Subcutaneous abdominal adipose tissue (tissue), 5 donors: ENCODE results near the gene XG.
A peak's percentile ranks its signal among the peaks of the same experiment; 100 is the strongest.

Experiments used
- H3K27ac ChIP-seq: one replicate; pipeline ENCODE4 v1.7.0; 2013; ENCODE audit warnings: low read depth, mild to moderate bottlenecking, inconsistent platforms, low read length, moderate library complexity
- H3K27me3 ChIP-seq, 5 donors: one replicate each; pipeline ENCODE4 v1.7.0; 2013; ENCODE audit warnings: low read length in 5 of 5, inconsistent platforms in 1 of 5; ENCODE audit not compliant: control insufficient read depth in 5 of 5, insufficient read depth in 4 of 5
- H3K36me3 ChIP-seq, 5 donors: one replicate each; pipeline ENCODE4 v1.7.0; 2013; ENCODE audit warnings: low read length in 5 of 5; ENCODE audit not compliant: control insufficient read depth in 5 of 5, insufficient read depth in 5 of 5
- H3K4me1 ChIP-seq, 5 donors: one replicate each; pipeline ENCODE4 v1.7.0; 2013; ENCODE audit warnings: low read length in 5 of 5, mild to moderate bottlenecking in 3 of 5, moderate library complexity in 1 of 5; ENCODE audit not compliant: control insufficient read depth in 5 of 5, insufficient read depth in 5 of 5
- H3K4me3 ChIP-seq, 5 donors: one replicate each; pipeline ENCODE4 v1.7.0; 2013; ENCODE audit warnings: low read length in 5 of 5, low read depth in 1 of 5
- H3K9ac ChIP-seq, 5 donors: one replicate each; pipeline ENCODE4 v1.7.0; 2013; ENCODE audit warnings: low read length in 5 of 5, mild to moderate bottlenecking in 4 of 5, moderate library complexity in 3 of 5
- H3K9me3 ChIP-seq, 5 donors: one replicate each; pipeline ENCODE4 v1.7.0; 2013; ENCODE audit warnings: low read length in 5 of 5; ENCODE audit not compliant: control insufficient read depth in 5 of 5
- donor health status: healthy.
- donor health status: healthy.
- donor health status: healthy.
- donor health status: healthy.
- donor health status: healthy.

XG gene

GRCh38 chrX:2828344-2828958 lies 76.6 kb downstream of the XG start, which contains the start of gene GYG2:
GYG2 (plus strand) TSS chrX:2828930; CDS start chrX:2830189, 1,259 bp downstream.
- H3K9me3 ChIP-seq: no peaks in the 10 kb centered on the region
- peaks cover 0 to 66% (median 44%) of the 10 kb centered on the region in 5 donors for H3K4me1 ChIP-seq
- H3K27ac ChIP-seq: peak within 1 kb of the TSS; percentile 63
- H3K4me3 ChIP-seq: peak within 1 kb of the TSS in 4 of 5 donors; percentile 52 to 75 (median 66)
- peak within 1 kb of the TSS in 4 of 5 donors; percentile 30 to 77 (median 36) for H3K9ac ChIP-seq
- H3K27me3 ChIP-seq: peaks cover 0 to 24% (median 0%) of the 10 kb centered on the region in 5 donors
- peaks cover 0 to under 1% (median 0%) of the 10 kb centered on the region in 5 donors for H3K36me3 ChIP-seq

- Histone ChIP-seq H3K4me3 (peak overlapping the region in 4 of 5 donors; percentile 29 to 75 (median 48)), H3K9me3 (no peaks in the 10 kb centered on the region), H3K27me3 (peaks cover 0 to 24% (median 0%) of the 10 kb centered on the region in 5 donors), H3K9ac (peak overlapping the region in 1 of 5 donors; percentile 77), H3K27ac (peak overlapping the region; percentile 63), H3K4me1 (peaks cover 0 to 67% (median 48%) of the 10 kb centered on the region in 5 donors), H3K36me3 (peaks cover 0 to 5% (median 0%) of the 10 kb centered on the region in 5 donors)
Measured at GRCh38 chrX:2828959-2829411, 77.1 kb downstream of the XG start.

- peaks cover 0 to 24% (median 0%) of the 10 kb centered on the region in 5 donors for H3K27me3 ChIP-seq
- no peaks in the 10 kb centered on the region for H3K9me3 ChIP-seq
- H3K27ac ChIP-seq: peak overlapping the region; percentile 63
- H3K36me3 ChIP-seq: peaks cover 0 to 5% (median 0%) of the 10 kb centered on the region in 5 donors
- H3K9ac ChIP-seq: peak overlapping the region in 4 of 5 donors; percentile 30 to 77 (median 48)
- peak overlapping the region; percentile 52 to 79 (median 67) for H3K4me3 ChIP-seq
- peaks cover 0 to 67% (median 48%) of the 10 kb centered on the region in 5 donors for H3K4me1 ChIP-seq
Measured at GRCh38 chrX:2829469-2830246, 77.8 kb downstream of the XG start.

- Histone ChIP-seq H3K36me3 (peaks cover 0 to 9% (median 4%) of the 10 kb centered on the region in 5 donors), H3K9me3 (peaks cover 0 to under 1% (median 0%) of the 10 kb centered on the region in 5 donors), H3K27ac (peak overlapping the region; percentile 67), H3K4me1 (peaks cover 0 to 52% (median 34%) of the 10 kb centered on the region in 5 donors), H3K9ac (peak overlapping the region in 3 of 5 donors; percentile 38 to 66 (median 48)), H3K27me3 (peaks cover 0 to 24% (median 0%) of the 10 kb centered on the region in 5 donors), H3K4me3 (peak overlapping the region in 4 of 5 donors; percentile 65 to 79 (median 71))
Measured at GRCh38 chrX:2831471-2832228, 79.8 kb downstream of the XG start.

- Histone ChIP-seq H3K4me1 (peaks cover 0 to 33% (median 19%) of the 10 kb centered on the region in 5 donors), H3K36me3 (peaks cover 0 to 18% (median 11%) of the 10 kb centered on the region in 5 donors), H3K9me3 (peaks cover 0 to 8% (median 4%) of the 10 kb centered on the region in 5 donors), H3K27me3 (no peaks in the 10 kb centered on the region), H3K4me3 (no peak overlapping the region), H3K9ac (no peak overlapping the region), H3K27ac (no peak overlapping the region)
Measured at GRCh38 chrX:2837961-2838360, 86.1 kb downstream of the XG start.

- peaks cover 0 to 13% (median 8%) of the 10 kb centered on the region in 5 donors for H3K4me1 ChIP-seq
- no peak overlapping the region for H3K4me3 ChIP-seq
- H3K36me3 ChIP-seq: peaks cover 0 to 19% (median 16%) of the 10 kb centered on the region in 5 donors
- no peak overlapping the region for H3K27ac ChIP-seq
- H3K27me3 ChIP-seq: no peaks in the 10 kb centered on the region
- no peak overlapping the region for H3K9ac ChIP-seq
- H3K9me3 ChIP-seq: peaks cover 0 to 8% (median 4%) of the 10 kb centered on the region in 5 donors
Measured at GRCh38 chrX:2840961-2841360, 89.1 kb downstream of the XG start.

GRCh38 chrX:2841537-2841936 lies 89.7 kb downstream of the XG start:
- Histone ChIP-seq H3K27ac (no peak overlapping the region), H3K36me3 (peaks cover 0 to 17% (median 13%) of the 10 kb centered on the region in 5 donors), H3K9ac (no peak overlapping the region), H3K27me3 (no peaks in the 10 kb centered on the region), H3K4me3 (no peak overlapping the region), H3K9me3 (peaks cover 0 to 8% (median 4%) of the 10 kb centered on the region in 5 donors), H3K4me1 (peaks cover 0 to 13% (median 8%) of the 10 kb centered on the region in 5 donors)

GRCh38 chrX:2846992-2847391 lies 95.2 kb downstream of the XG start:
- Histone ChIP-seq H3K9ac (no peak overlapping the region), H3K9me3 (no peaks in the 10 kb centered on the region), H3K27ac (peak overlapping the region; percentile 1)

GRCh38 chrX:2848871-2849301 lies 97.0 kb downstream of the XG start:
- no peaks in the 10 kb centered on the region for H3K27me3 ChIP-seq
- H3K4me1 ChIP-seq: peaks cover 0 to 24% (median 13%) of the 10 kb centered on the region in 5 donors
- H3K9ac ChIP-seq: peak overlapping the region in 1 of 5 donors; percentile 48
- H3K4me3 ChIP-seq: no peak overlapping the region
- H3K27ac ChIP-seq: peak overlapping the region; percentile 64
- no peaks in the 10 kb centered on the region for H3K9me3 ChIP-seq
- peaks cover 0 to 7% (median 5%) of the 10 kb centered on the region in 5 donors for H3K36me3 ChIP-seq

More at GRCh38 chrX:2846992-2847391, 95.2 kb downstream of the XG start:
- H3K4me1 ChIP-seq: peaks cover 0 to 29% (median 14%) of the 10 kb centered on the region in 5 donors
- H3K36me3 ChIP-seq: peaks cover 0 to 11% (median 7%) of the 10 kb centered on the region in 5 donors
- H3K27me3 ChIP-seq: no peaks in the 10 kb centered on the region
- no peak overlapping the region for H3K4me3 ChIP-seq
